ENCODE data around the gene FFAR4.

Gene FFAR4

GRCh38 chr10:93573051-93573909 lies 6.8 kb downstream of the FFAR4 start:
- Histone ChIP-seq H3K4me1 (ENCODE audit: control insufficient read depth in 1 of 2, insufficient read depth in 2 of 2, low read length in 2 of 2) (no peaks in the 10 kb centered on the region), H3K4me3 (ENCODE audit: low read depth in 1 of 2, low read length in 2 of 2) (no peak overlapping the region), H3K36me3 (ENCODE audit: control insufficient read depth in 1 of 2, insufficient read depth in 2 of 2, low read length in 2 of 2) (no peaks in the 10 kb centered on the region), H3K9me3 (ENCODE audit: control insufficient read depth in 1 of 2, low read length in 2 of 2) (no peaks in the 10 kb centered on the region), H3K27ac (ENCODE audit: low read length) (no peak overlapping the region), H3K27me3 (ENCODE audit: low read depth, low read length) (peaks cover 13% of the 10 kb centered on the region)

- Histone ChIP-seq H3K27ac (ENCODE audit: low read length) (no peak overlapping the region), H3K4me1 (ENCODE audit: control insufficient read depth in 1 of 2, insufficient read depth in 2 of 2, low read length in 2 of 2) (no peaks in the 10 kb centered on the region), H3K36me3 (ENCODE audit: control insufficient read depth in 1 of 2, insufficient read depth in 2 of 2, low read length in 2 of 2) (no peaks in the 10 kb centered on the region), H3K4me3 (ENCODE audit: low read depth in 1 of 2, low read length in 2 of 2) (no peak overlapping the region), H3K9me3 (ENCODE audit: control insufficient read depth in 1 of 2, low read length in 2 of 2) (no peaks in the 10 kb centered on the region), H3K27me3 (ENCODE audit: low read depth, low read length) (peaks cover 6% of the 10 kb centered on the region)
These were observed 7.5 kb downstream of the FFAR4 start for GRCh38 chr10:93573924-93574323.

GRCh38 chr10:93576888-93577287 lies 10.4 kb downstream of the FFAR4 start:
- no peaks in the 10 kb centered on the region for H3K27me3 ChIP-seq (ENCODE audit: low read depth, low read length)
- H3K27ac ChIP-seq (ENCODE audit: low read length) = no peak overlapping the region
- peaks cover 3 to 5% of the 10 kb centered on the region in 2 donors for H3K9me3 ChIP-seq (ENCODE audit: control insufficient read depth in 1 of 2, low read length in 2 of 2)
- H3K36me3 ChIP-seq (ENCODE audit: control insufficient read depth in 1 of 2, insufficient read depth in 2 of 2, low read length in 2 of 2) = no peaks in the 10 kb centered on the region
- no peak overlapping the region for H3K4me3 ChIP-seq (ENCODE audit: low read depth in 1 of 2, low read length in 2 of 2)
- no peaks in the 10 kb centered on the region for H3K4me1 ChIP-seq (ENCODE audit: control insufficient read depth in 1 of 2, insufficient read depth in 2 of 2, low read length in 2 of 2)

GRCh38 chr10:93577565-93577964 lies 11.1 kb downstream of the FFAR4 start:
- no peak overlapping the region for H3K4me3 ChIP-seq (ENCODE audit: low read depth in 1 of 2, low read length in 2 of 2)
- no peaks in the 10 kb centered on the region for H3K36me3 ChIP-seq (ENCODE audit: control insufficient read depth in 1 of 2, insufficient read depth in 2 of 2, low read length in 2 of 2)
- H3K4me1 ChIP-seq (ENCODE audit: control insufficient read depth in 1 of 2, insufficient read depth in 2 of 2, low read length in 2 of 2) = no peaks in the 10 kb centered on the region
- H3K9me3 ChIP-seq (ENCODE audit: control insufficient read depth in 1 of 2, low read length in 2 of 2) = peaks cover 3 to 5% of the 10 kb centered on the region in 2 donors
- H3K27me3 ChIP-seq (ENCODE audit: low read depth, low read length) = no peaks in the 10 kb centered on the region
- H3K27ac ChIP-seq (ENCODE audit: low read length) = no peak overlapping the region

GRCh38 chr10:93579089-93579488 lies 12.6 kb downstream of the FFAR4 start:
- H3K27ac ChIP-seq (ENCODE audit: low read length) = no peak overlapping the region
- H3K27me3 ChIP-seq (ENCODE audit: low read depth, low read length) = no peaks in the 10 kb centered on the region
- no peak overlapping the region for H3K4me3 ChIP-seq (ENCODE audit: low read depth in 1 of 2, low read length in 2 of 2)

GRCh38 chr10:93579985-93580711 lies 13.7 kb downstream of the FFAR4 start:
- Histone ChIP-seq H3K27me3 (ENCODE audit: low read depth, low read length) (no peaks in the 10 kb centered on the region), H3K27ac (ENCODE audit: low read length) (no peak overlapping the region), H3K9me3 (ENCODE audit: control insufficient read depth in 1 of 2, low read length in 2 of 2) (peaks cover 3 to 5% of the 10 kb centered on the region in 2 donors), H3K36me3 (ENCODE audit: control insufficient read depth in 1 of 2, insufficient read depth in 2 of 2, low read length in 2 of 2) (no peaks in the 10 kb centered on the region), H3K4me1 (ENCODE audit: control insufficient read depth in 1 of 2, insufficient read depth in 2 of 2, low read length in 2 of 2) (no peaks in the 10 kb centered on the region), H3K4me3 (ENCODE audit: low read depth in 1 of 2, low read length in 2 of 2) (no peak overlapping the region)

More at GRCh38 chr10:93579089-93579488, 12.6 kb downstream of the FFAR4 start:
- peaks cover 3 to 5% of the 10 kb centered on the region in 2 donors for H3K9me3 ChIP-seq (ENCODE audit: control insufficient read depth in 1 of 2, low read length in 2 of 2)
- no peaks in the 10 kb centered on the region for H3K4me1 ChIP-seq (ENCODE audit: control insufficient read depth in 1 of 2, insufficient read depth in 2 of 2, low read length in 2 of 2)
- H3K36me3 ChIP-seq (ENCODE audit: control insufficient read depth in 1 of 2, insufficient read depth in 2 of 2, low read length in 2 of 2) = no peaks in the 10 kb centered on the region

- H3K4me1 ChIP-seq (ENCODE audit: control insufficient read depth in 1 of 2, insufficient read depth in 2 of 2, low read length in 2 of 2) = no peaks in the 10 kb centered on the region
- H3K4me3 ChIP-seq (ENCODE audit: low read depth in 1 of 2, low read length in 2 of 2) = no peak overlapping the region
- H3K9me3 ChIP-seq (ENCODE audit: control insufficient read depth in 1 of 2, low read length in 2 of 2) = peaks cover 3 to 5% of the 10 kb centered on the region in 2 donors
- no peak overlapping the region for H3K27ac ChIP-seq (ENCODE audit: low read length)
- no peaks in the 10 kb centered on the region for H3K27me3 ChIP-seq (ENCODE audit: low read depth, low read length)
- no peaks in the 10 kb centered on the region for H3K36me3 ChIP-seq (ENCODE audit: control insufficient read depth in 1 of 2, insufficient read depth in 2 of 2, low read length in 2 of 2)
These were observed 14.4 kb downstream of the FFAR4 start for GRCh38 chr10:93580828-93581227.

- H3K9me3 ChIP-seq (ENCODE audit: control insufficient read depth in 1 of 2, low read length in 2 of 2) = peaks cover 3 to 5% of the 10 kb centered on the region in 2 donors
- H3K4me3 ChIP-seq (ENCODE audit: low read depth in 1 of 2, low read length in 2 of 2) = no peak overlapping the region
- H3K27ac ChIP-seq (ENCODE audit: low read length) = no peak overlapping the region
- no peaks in the 10 kb centered on the region for H3K4me1 ChIP-seq (ENCODE audit: control insufficient read depth in 1 of 2, insufficient read depth in 2 of 2, low read length in 2 of 2)
- H3K36me3 ChIP-seq (ENCODE audit: control insufficient read depth in 1 of 2, insufficient read depth in 2 of 2, low read length in 2 of 2) = no peaks in the 10 kb centered on the region
- H3K27me3 ChIP-seq (ENCODE audit: low read depth, low read length) = no peaks in the 10 kb centered on the region
These were observed 18.0 kb downstream of the FFAR4 start for GRCh38 chr10:93584445-93584844.

GRCh38 chr10:93589648-93590562 lies 23.4 kb downstream of the FFAR4 start:
- H3K4me1 ChIP-seq (ENCODE audit: control insufficient read depth in 1 of 2, insufficient read depth in 2 of 2, low read length in 2 of 2) = peaks cover 0 to 4% of the 10 kb centered on the region in 2 donors
- no peak overlapping the region for H3K4me3 ChIP-seq (ENCODE audit: low read depth in 1 of 2, low read length in 2 of 2)
- H3K27me3 ChIP-seq (ENCODE audit: low read depth, low read length) = no peaks in the 10 kb centered on the region
- no peaks in the 10 kb centered on the region for H3K9me3 ChIP-seq (ENCODE audit: control insufficient read depth in 1 of 2, low read length in 2 of 2)
- no peaks in the 10 kb centered on the region for H3K36me3 ChIP-seq (ENCODE audit: control insufficient read depth in 1 of 2, insufficient read depth in 2 of 2, low read length in 2 of 2)
- H3K27ac ChIP-seq (ENCODE audit: low read length) = no peak overlapping the region

GRCh38 chr10:93590638-93591037 lies 24.2 kb downstream of the FFAR4 start:
- no peak overlapping the region for H3K4me3 ChIP-seq (ENCODE audit: low read depth in 1 of 2, low read length in 2 of 2)
- no peak overlapping the region for H3K27ac ChIP-seq (ENCODE audit: low read length)
- peaks cover 0 to 4% of the 10 kb centered on the region in 2 donors for H3K4me1 ChIP-seq (ENCODE audit: control insufficient read depth in 1 of 2, insufficient read depth in 2 of 2, low read length in 2 of 2)
- H3K36me3 ChIP-seq (ENCODE audit: control insufficient read depth in 1 of 2, insufficient read depth in 2 of 2, low read length in 2 of 2) = no peaks in the 10 kb centered on the region
- no peaks in the 10 kb centered on the region for H3K9me3 ChIP-seq (ENCODE audit: control insufficient read depth in 1 of 2, low read length in 2 of 2)
- no peaks in the 10 kb centered on the region for H3K27me3 ChIP-seq (ENCODE audit: low read depth, low read length)

All from muscle layer of duodenum (tissue), 2 donors.